ENCODE measurements around the gene TMEM204. TPM values are rescaled to one million over a fixed set of nuclear protein-coding genes. Genes with fewer than 3 reads are reported as not detected.

Gene TMEM204
- total RNA-seq, 4 donors from 2014 or later: 7.6 to 26.6 (median 18.8) TPM

- no peak for DNase-seq (ENCODE audit: low spot score in 2 of 2)
- TF ChIP-seq POLR2A (IDR thresholded peaks at IDR 0.05): no peak
- TF ChIP-seq CTCF (IDR thresholded peaks at IDR 0.05): peak in 1 of 2 donors; percentile 20
- 33% methylated on average over 11 of the region's 13 CpGs for WGBS
- Histone ChIP-seq H3K4me3 (no peak overlapping the region), H3K36me3 (peaks cover 58% of the 10 kb centered on the region), H3K9me3 (no peaks in the 10 kb centered on the region), H3K27me3 (no peaks in the 10 kb centered on the region), H3K4me1 (peaks cover 19% of the 10 kb centered on the region), H3K27ac (no peak overlapping the region)
These were observed 22.8 kb downstream of the TMEM204 start for GRCh38 chr16:1556254-1556653.

DNA sequence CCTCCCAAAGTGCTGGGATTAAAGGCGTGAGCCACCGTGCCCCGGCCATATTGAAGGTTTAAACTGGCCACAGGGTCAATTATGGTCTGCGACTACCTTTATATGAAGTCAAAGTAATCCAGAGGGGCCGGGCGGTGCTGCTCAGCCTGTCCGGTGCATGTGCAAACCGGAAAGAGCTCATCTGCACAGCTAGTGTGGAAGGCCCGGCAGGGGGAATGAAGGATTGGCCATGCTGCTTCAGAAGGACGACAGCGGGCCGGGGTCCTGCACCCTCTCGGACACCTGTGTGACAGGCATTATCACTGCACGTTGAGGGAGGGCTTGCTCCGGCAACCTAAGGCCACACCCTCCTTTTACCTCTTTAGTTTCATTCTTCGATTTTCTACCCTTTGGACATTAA lies 23.6 kb downstream of the TMEM204 start:
- Histone ChIP-seq H3K4me3 (no peak overlapping the region), H3K27me3 (no peaks in the 10 kb centered on the region), H3K4me1 (peaks cover 19% of the 10 kb centered on the region), H3K9me3 (no peaks in the 10 kb centered on the region), H3K27ac (no peak overlapping the region), H3K36me3 (peaks cover 61% of the 10 kb centered on the region)
- WGBS: 90% methylated on average over 16 of the region's 16 CpGs
- no peak for DNase-seq (ENCODE audit: low spot score in 2 of 2)
- TF ChIP-seq EP300 (IDR thresholded peaks at IDR 0.05): no peak
- no peak for TF ChIP-seq CTCF (IDR thresholded peaks at IDR 0.05)
- TF ChIP-seq POLR2AphosphoS5 (IDR thresholded peaks at IDR 0.05): no peak
- no peak for TF ChIP-seq POLR2A (IDR thresholded peaks at IDR 0.05)

GRCh38 chr16:1557576-1557975 lies 24.1 kb downstream of the TMEM204 start:
- WGBS: 91% methylated on average over 11 of the region's 11 CpGs
- no peak overlapping the region for H3K4me3 ChIP-seq
- H3K4me1 ChIP-seq: peaks cover 19% of the 10 kb centered on the region
- peaks cover 65% of the 10 kb centered on the region for H3K36me3 ChIP-seq
- DNase-seq (ENCODE audit: low spot score in 2 of 2): no peak
- H3K27me3 ChIP-seq: no peaks in the 10 kb centered on the region
- no peaks in the 10 kb centered on the region for H3K9me3 ChIP-seq
- H3K27ac ChIP-seq: no peak overlapping the region
- no peak for TF ChIP-seq POLR2AphosphoS5 (IDR thresholded peaks at IDR 0.05)
- no peak for TF ChIP-seq EP300 (IDR thresholded peaks at IDR 0.05)
- TF ChIP-seq POLR2A (IDR thresholded peaks at IDR 0.05): no peak
- no peak for TF ChIP-seq CTCF (IDR thresholded peaks at IDR 0.05)

DNA sequence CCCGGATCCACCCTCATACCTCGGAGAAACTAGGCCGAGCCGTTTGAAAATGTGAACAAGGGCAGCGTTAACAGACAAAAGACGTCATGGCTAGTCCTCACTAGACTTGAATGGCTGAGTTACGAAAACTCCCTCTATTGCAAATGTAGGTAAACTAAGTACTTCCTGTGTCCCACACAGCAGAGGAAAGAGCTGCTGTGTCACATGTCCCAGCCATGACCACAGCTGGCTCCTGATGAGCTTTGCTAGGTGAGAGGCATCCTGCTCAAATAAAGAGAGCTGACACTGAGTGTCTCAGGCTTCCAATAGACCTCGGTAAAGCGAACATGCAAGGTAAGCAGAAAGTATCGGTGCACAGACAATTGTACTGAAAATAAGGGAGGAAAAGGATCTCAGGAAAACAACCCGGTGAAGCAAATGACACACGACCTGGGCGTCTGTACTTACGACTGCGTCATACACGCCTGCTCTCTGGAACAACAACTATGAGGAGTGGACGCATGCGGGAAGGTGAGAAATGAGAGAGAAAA lies 26.0 kb downstream of the TMEM204 start:
- 85% methylated on average over 18 of the region's 18 CpGs for WGBS
- Histone ChIP-seq H3K9me3 (no peaks in the 10 kb centered on the region), H3K4me1 (peaks cover 15% of the 10 kb centered on the region), H3K27ac (no peak overlapping the region), H3K27me3 (no peaks in the 10 kb centered on the region), H3K36me3 (peaks cover 79% of the 10 kb centered on the region), H3K4me3 (no peak overlapping the region)
- TF ChIP-seq POLR2AphosphoS5 (IDR thresholded peaks at IDR 0.05) (no peak), POLR2A (IDR thresholded peaks at IDR 0.05) (no peak), CTCF (IDR thresholded peaks at IDR 0.05) (no peak), EP300 (IDR thresholded peaks at IDR 0.05) (no peak)
- DNase-seq (ENCODE audit: low spot score in 2 of 2): no peak

- no peak overlapping the region for H3K4me3 ChIP-seq
- no peak for DNase-seq (ENCODE audit: low spot score in 2 of 2)
- no peaks in the 10 kb centered on the region for H3K9me3 ChIP-seq
These were observed 26.7 kb downstream of the TMEM204 start for GRCh38 chr16:1560153-1560552.

More at GRCh38 chr16:1560153-1560552, 26.7 kb downstream of the TMEM204 start:
- Histone ChIP-seq H3K4me1 (peaks cover 11% of the 10 kb centered on the region), H3K36me3 (peaks cover 73% of the 10 kb centered on the region), H3K27ac (no peak overlapping the region), H3K27me3 (no peaks in the 10 kb centered on the region)
- WGBS: 82% methylated on average over 15 of the region's 15 CpGs
- TF ChIP-seq EP300 (IDR thresholded peaks at IDR 0.05): no peak
- no peak for TF ChIP-seq POLR2A (IDR thresholded peaks at IDR 0.05)
- no peak for TF ChIP-seq CTCF (IDR thresholded peaks at IDR 0.05)
- TF ChIP-seq POLR2AphosphoS5 (IDR thresholded peaks at IDR 0.05): no peak

Data from suprapubic skin (tissue), 4 donors.